ENCODE results near the gene CORT. TPM values are rescaled to one million over a fixed set of nuclear protein-coding genes. Genes with fewer than 3 reads are reported as not detected.
A peak's percentile ranks its signal among the peaks of the same experiment; 100 is the strongest.
"Not testable (repeated sequence)": the region's sequence is repeated elsewhere in the genome, so short reads cannot be mapped to it uniquely, and the experiment has no call there.

The CORT gene
- total RNA-seq = 0.62 TPM

- ATAC-seq (no peak), DNase-seq (ENCODE audit: low spot score) (no peak)
- intact Hi-C loops (cut with DNase I) = no loop called here
These were observed at the start of gene CORT for GRCh38 chr1:10449751-10450150. Gene CORT (plus strand): TSS chr1:10450031. CDS start chr1:10450224, 193 bp downstream.

DNA sequence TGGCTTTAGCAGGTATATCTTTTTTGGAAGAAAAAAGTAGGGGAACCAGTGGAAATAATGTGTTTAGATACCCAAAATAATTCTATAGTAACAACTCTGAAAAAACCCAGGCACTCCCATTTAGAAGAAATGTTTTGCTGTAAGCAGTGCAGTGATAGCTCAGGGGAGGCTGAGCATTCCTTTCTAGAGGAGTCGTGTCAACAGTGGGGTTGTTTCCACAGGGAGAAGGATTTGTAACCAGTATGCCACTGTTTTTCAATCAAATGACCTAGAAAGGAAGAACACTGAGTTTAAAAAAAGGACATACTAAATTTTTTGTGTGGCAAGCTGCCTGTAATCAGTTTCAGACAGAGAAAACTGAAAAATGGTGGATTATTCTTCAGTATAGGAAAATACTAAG lies 48.5 kb upstream of the CORT start:
- intact Hi-C loops (cut with DNase I) = no loop called here
- DNase-seq (ENCODE audit: low spot score) = no peak
- ATAC-seq = no peak

- intact Hi-C loops (cut with DNase I) = no loop called here
- no peak for ATAC-seq
- no peak for DNase-seq (ENCODE audit: low spot score)
These were observed 47.0 kb upstream of the CORT start for GRCh38 chr1:10402729-10403274.

DNA sequence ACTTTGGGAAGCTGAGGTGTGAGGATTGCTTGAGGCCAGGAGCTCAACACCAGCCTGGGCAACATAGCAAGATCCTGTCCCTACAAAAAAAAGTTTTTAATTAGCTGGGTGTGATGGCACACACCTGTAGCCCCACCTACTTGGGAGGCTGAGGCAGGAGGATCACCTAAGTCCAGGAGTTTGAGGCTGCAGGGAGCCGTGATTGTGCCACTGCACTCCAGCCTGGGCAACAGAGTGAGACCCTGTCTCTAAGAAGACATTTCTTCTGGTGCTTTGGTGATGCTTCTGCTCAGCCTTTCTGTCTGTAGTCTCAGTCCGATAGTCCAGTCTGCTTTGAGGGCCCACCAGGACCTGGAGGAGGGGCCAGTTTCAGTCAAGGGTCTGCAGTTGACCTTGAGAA lies 42.6 kb upstream of the CORT start:
- intact Hi-C loops (cut with DNase I) = no loop called here
- no peak for DNase-seq (ENCODE audit: low spot score)
- no peak for ATAC-seq

GRCh38 chr1:10415211-10415930 lies 34.5 kb upstream of the CORT start:
- no peak for DNase-seq (ENCODE audit: low spot score)
- peak; percentile 70 for ATAC-seq
- intact Hi-C loops (cut with DNase I) = no loop called here

GRCh38 chr1:10415967-10416366 lies 33.9 kb upstream of the CORT start:
- intact Hi-C loops (cut with DNase I); ATAC-seq: not testable (repeated sequence)

GRCh38 chr1:10418741-10419140 lies 31.1 kb upstream of the CORT start:
- ATAC-seq; DNase-seq (ENCODE audit: low spot score): not testable (repeated sequence)

More at GRCh38 chr1:10415967-10416366, 33.9 kb upstream of the CORT start:
- DNase-seq (ENCODE audit: low spot score) = not testable (repeated sequence)

GRCh38 chr1:10419351-10419750 lies 30.5 kb upstream of the CORT start:
- intact Hi-C loops (cut with DNase I) = no loop called here

More at GRCh38 chr1:10418741-10419140, 31.1 kb upstream of the CORT start:
- intact Hi-C loops (cut with DNase I) = not testable (repeated sequence)

DNA sequence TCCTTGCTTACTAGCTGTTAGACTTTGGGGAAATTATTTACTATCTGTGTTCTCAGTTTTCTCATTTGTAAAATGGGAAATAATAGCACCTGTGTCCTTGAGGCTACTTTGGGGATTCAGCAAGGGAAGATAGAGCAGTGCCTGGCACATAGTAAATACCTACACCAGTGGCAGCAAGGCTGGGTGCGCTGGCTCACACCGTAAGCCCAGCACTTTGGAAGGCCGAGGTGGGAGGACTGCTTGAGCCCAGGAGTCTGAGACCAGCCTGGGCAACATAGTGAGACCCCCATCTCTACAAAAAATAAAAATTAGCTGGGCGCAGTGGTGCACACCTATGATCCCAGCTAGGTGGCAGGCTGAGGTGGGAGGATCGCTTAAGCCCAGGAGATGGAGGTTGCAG lies 28.2 kb upstream of the CORT start:
- DNase-seq (ENCODE audit: low spot score) (no peak), ATAC-seq (no peak)
- intact Hi-C loops (cut with DNase I) = no loop called here

More at GRCh38 chr1:10419351-10419750, 30.5 kb upstream of the CORT start:
- DNase-seq (ENCODE audit: low spot score) (no peak), ATAC-seq (no peak)

DNA sequence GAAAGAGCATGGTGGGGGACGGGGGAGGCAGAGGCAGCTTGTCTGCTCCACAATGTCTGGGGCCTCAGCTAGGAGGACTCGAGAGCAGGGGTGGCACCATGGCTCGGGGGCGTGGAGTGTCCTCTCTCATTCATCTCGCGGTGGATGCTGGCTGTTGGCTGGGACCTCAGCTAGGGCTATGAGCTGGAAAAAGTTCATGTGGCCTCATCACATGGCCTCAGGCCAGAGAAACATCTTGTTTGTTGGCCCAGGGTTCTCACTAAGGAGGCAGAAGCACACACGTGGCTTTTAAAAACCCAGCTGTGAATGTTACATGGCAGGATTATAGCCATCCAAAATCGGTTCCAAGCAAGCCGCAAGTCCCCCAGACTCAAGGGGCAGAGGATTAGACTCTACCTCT lies 25.8 kb upstream of the CORT start:
- intact Hi-C loops (cut with DNase I) = no loop called here
- peak; percentile 66 for ATAC-seq
- DNase-seq (ENCODE audit: low spot score) = peak; percentile 67

DNA sequence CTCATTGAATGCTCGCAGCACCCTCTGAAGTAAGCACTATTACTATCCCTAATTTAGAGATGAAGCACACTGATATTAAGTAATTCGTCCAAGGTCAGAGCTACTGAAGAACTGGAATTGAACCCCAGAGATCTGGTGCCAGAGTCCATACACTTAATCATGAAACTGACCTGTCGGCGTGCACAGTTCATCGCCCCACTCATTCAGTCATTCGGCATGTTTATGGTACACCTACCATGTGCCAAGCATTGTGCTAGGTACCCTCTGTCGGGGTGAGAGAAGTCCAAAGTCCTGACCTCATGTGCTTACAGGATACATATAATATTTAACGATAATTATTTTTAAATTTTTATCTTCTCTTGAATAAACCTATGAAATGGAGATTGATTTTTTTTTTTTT lies 25.2 kb upstream of the CORT start:
- intact Hi-C loops (cut with DNase I) = loop anchor here (5.0 kb wide), 1 partner anchor 47 kb away; no protein-coding TSS in a partner anchor
- DNase-seq (ENCODE audit: low spot score) (no peak), ATAC-seq (no peak)

GRCh38 chr1:10425826-10426534 lies 23.9 kb upstream of the CORT start:
- not testable (repeated sequence) for DNase-seq (ENCODE audit: low spot score); ATAC-seq
- intact Hi-C loops (cut with DNase I) = loop anchor here (5.0 kb wide), 1 partner anchor 49 kb away; no protein-coding TSS in a partner anchor

GRCh38 chr1:10426535-10426848 lies 23.3 kb upstream of the CORT start:
- not testable (repeated sequence) for DNase-seq (ENCODE audit: low spot score); ATAC-seq
- intact Hi-C loops (cut with DNase I) = loop anchor here (5.0 kb wide), 1 partner anchor 49 kb away; no protein-coding TSS in a partner anchor

DNA sequence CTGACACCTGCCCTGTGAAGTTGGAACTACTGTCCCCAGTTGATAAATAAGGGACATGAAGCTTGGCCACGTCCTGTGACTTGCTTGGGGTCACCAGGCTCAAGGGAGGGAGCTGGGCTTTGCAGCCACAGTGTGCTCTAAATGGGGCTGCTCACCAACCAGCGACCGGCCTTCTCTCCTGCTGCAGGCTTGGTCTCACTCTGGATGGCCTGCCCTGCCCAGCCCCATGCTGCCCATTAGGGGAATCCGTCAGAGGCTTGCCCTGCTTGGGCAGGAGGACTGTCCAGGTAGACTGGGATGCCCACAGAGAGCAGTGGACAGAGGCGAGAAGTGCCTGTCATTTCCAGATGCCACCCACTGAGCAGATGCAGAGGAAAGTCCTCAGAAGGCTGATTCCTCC lies 20.8 kb upstream of the CORT start:
- intact Hi-C loops (cut with DNase I) = loop anchor here (5.0 kb wide), 1 partner anchor 52 kb away; no protein-coding TSS in a partner anchor
- ATAC-seq (no peak), DNase-seq (ENCODE audit: low spot score) (no peak)

- ATAC-seq = peak; percentile 6
- no peak for DNase-seq (ENCODE audit: low spot score)
- intact Hi-C loops (cut with DNase I) = loop anchor here (5.0 kb wide), 1 partner anchor 53 kb away; no protein-coding TSS in a partner anchor
These were observed 20.0 kb upstream of the CORT start for GRCh38 chr1:10429868-10430215.

DNA sequence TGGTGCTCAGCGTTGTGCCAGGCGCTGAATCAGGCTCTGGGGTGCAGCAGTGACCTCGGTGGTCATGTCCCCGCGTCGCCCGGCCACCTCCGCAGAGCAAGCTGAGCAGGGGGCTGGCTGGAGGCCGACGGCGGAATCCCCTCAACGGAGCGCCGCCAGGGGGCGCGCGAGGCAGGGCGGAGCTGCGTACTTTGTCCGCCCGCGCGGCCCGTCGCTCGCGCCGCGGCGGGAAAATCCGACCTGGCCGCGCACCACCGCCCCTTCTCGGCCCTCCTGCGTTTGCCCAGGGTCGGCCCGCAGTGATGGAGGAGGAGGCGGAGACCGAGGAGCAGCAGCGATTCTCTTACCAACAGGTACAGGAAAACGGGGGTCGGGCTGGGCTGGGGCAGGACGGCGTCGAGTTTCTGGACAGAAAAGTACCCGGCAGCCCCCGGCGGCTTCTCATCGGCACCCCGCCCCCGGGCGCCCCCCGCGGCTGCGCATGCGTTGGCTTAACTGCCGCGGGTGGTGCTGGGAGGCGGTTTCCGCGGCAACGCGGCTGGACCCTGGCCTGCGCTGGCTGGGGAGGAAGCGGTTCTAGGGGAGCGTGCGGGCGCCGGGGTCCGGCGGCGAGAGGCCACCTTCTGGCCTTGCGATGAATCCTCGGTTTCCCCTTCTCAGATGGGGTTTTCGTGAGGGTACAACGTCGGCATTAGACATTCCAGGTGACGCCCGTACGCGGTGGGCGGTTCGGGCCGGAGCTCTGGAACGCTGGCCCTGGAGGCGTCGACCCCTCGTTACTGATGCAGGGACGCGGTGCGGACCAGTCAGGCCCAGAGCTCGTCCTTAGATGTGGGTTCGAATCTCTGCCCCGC lies 19.4 kb upstream of the CORT start, which contains the start of gene CENPS:
Gene CENPS, plus strand, starts transcription at position 218 of the 854 bp plus-strand sequence. Its CDS starts 85 bp downstream, at position 303.
- peak; percentile 95 for DNase-seq (ENCODE audit: low spot score)
- intact Hi-C loops (cut with DNase I) = no loop called here
- ATAC-seq = peak; percentile 97

GRCh38 chr1:10431070-10431730 lies 18.6 kb upstream of the CORT start:
- ATAC-seq (peak; percentile 1), DNase-seq (ENCODE audit: low spot score) (no peak)
- intact Hi-C loops (cut with DNase I) = no loop called here

DNA sequence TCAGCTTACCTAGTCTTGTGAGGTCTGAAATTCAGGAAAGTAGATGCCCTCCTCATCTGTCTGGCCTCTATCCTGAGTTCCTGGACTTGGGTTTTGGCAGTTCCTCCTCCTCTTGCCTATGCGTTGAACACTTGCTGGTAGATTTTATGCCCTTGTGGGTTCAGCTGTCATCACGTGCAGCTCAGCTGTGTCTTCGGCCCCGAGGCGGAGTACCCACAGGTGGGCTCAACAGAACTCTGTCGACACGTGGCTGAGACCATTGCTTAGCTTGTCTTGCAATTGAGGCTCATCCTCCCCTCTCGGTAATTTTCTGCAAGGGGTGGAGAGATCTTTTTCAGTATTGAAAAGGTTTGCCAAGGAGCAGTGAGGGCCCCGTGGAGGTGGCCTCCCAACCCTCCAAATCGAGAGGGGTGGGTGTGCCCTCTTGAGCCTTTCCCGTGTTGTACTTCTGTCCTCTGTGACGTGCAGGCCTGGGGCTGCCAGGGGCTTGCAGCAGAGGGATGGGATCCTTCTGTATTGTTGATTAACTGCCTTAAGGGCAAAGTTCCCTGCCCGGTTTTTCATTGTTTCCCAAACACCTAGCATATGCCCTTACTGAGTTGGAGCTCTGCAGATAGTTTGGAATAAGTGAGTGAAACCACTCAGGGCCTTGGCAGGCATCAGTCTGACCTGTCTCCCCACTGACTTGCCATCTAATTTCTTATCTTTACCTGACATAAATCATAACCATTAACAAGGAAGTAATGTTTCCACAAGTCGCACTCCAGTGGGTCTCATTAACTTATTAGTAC lies 16.7 kb upstream of the CORT start:
- DNase-seq (ENCODE audit: low spot score) = no peak
- intact Hi-C loops (cut with DNase I) = no loop called here
- ATAC-seq = no peak

Measured in sciatic nerve (tissue), 2 donors.